OCI-LY7 (cell line): Measurements from ENCODE around the gene SDCCAG8.

Source experiments
- EZH2phosphoT487 ChIP-seq: fragments of 200-600 bp; sonication (generic); IDR thresholded peaks from 2 replicates; pipeline ENCODE4 v1.6.1; 2018; ENCODE audit warnings: low read depth, borderline replicate concordance, mild to moderate bottlenecking, mixed run types, antibody characterized with exemption, low read length, moderate library complexity, mixed read lengths
- TF ChIP-seq, protein P1 (sequence below): fragments of 200-600 bp; sonication (generic); conservative IDR thresholded peaks from 2 replicates; pipeline ENCODE4 v1.5.1; 2014; ENCODE audit warnings: mild to moderate bottlenecking, antibody characterized with exemption, low read length, moderate library complexity, mixed read lengths

- TF ChIP-seq, protein P1, sequence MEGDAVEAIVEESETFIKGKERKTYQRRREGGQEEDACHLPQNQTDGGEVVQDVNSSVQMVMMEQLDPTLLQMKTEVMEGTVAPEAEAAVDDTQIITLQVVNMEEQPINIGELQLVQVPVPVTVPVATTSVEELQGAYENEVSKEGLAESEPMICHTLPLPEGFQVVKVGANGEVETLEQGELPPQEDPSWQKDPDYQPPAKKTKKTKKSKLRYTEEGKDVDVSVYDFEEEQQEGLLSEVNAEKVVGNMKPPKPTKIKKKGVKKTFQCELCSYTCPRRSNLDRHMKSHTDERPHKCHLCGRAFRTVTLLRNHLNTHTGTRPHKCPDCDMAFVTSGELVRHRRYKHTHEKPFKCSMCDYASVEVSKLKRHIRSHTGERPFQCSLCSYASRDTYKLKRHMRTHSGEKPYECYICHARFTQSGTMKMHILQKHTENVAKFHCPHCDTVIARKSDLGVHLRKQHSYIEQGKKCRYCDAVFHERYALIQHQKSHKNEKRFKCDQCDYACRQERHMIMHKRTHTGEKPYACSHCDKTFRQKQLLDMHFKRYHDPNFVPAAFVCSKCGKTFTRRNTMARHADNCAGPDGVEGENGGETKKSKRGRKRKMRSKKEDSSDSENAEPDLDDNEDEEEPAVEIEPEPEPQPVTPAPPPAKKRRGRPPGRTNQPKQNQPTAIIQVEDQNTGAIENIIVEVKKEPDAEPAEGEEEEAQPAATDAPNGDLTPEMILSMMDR, result no peak
- TF ChIP-seq EZH2phosphoT487, result no peak
Measured at GRCh38 chr1:243286409-243287122, 30.7 kb downstream of the SDCCAG8 start.
